Measurements from ENCODE around the gene NNMT. TPM values are rescaled to one million over a fixed set of nuclear protein-coding genes. Genes with fewer than 3 reads are reported as not detected.

NNMT gene
- total RNA-seq, 1 donor from 2014 or later: 1,040 TPM

GRCh38 chr11:114281388-114281956 lies 14.7 kb upstream of the NNMT start:
- H3K36me3 ChIP-seq: no peaks in the 10 kb centered on the region
- peak overlapping the region; percentile 61 to 68 for H3K27ac ChIP-seq
- no peak overlapping the region for H3K4me3 ChIP-seq
- DNase-seq (ENCODE audit: low spot score in 2 of 2): no peak
- no peak for TF ChIP-seq CTCF (IDR thresholded peaks at IDR 0.05)
- no peaks in the 10 kb centered on the region for H3K9me3 ChIP-seq
- no peaks in the 10 kb centered on the region for H3K27me3 ChIP-seq
- H3K4me1 ChIP-seq: peaks cover 0 to 10% of the 10 kb centered on the region in 2 donors
- intact Hi-C loops (cut with DNase I): loop anchor here (5.0 kb wide), 1 partner anchor 156 kb away; the partner anchor contains the start of gene REXO2

- Histone ChIP-seq H3K27me3 (no peaks in the 10 kb centered on the region), H3K4me3 (no peak overlapping the region), H3K4me1 (peaks cover 0 to 10% of the 10 kb centered on the region in 2 donors), H3K9me3 (no peaks in the 10 kb centered on the region), H3K36me3 (no peaks in the 10 kb centered on the region), H3K27ac (no peak overlapping the region)
- DNase-seq (ENCODE audit: low spot score in 2 of 2): no peak
- intact Hi-C loops (cut with DNase I): loop anchor here (5.0 kb wide), 1 partner anchor 155 kb away; the partner anchor contains the start of gene REXO2
- TF ChIP-seq CTCF (IDR thresholded peaks at IDR 0.05): no peak
Observed at GRCh38 chr11:114282488-114282887, 13.7 kb upstream of the NNMT start.

- no peak for DNase-seq (ENCODE audit: low spot score in 2 of 2)
- peaks cover 0 to 10% of the 10 kb centered on the region in 2 donors for H3K4me1 ChIP-seq
- intact Hi-C loops (cut with DNase I): loop anchor here (5.0 kb wide), 1 partner anchor 154 kb away; the partner anchor contains the start of gene REXO2
Observed at GRCh38 chr11:114283422-114283821, 12.8 kb upstream of the NNMT start.

GRCh38 chr11:114284021-114284420 lies 12.2 kb upstream of the NNMT start:
- intact Hi-C loops (cut with DNase I): loop anchor here (5.0 kb wide), 1 partner anchor 153 kb away; the partner anchor contains the start of gene REXO2
- Histone ChIP-seq H3K4me1 (peaks cover 0 to 10% of the 10 kb centered on the region in 2 donors), H3K27ac (no peak overlapping the region), H3K9me3 (no peaks in the 10 kb centered on the region), H3K27me3 (no peaks in the 10 kb centered on the region), H3K36me3 (no peaks in the 10 kb centered on the region), H3K4me3 (no peak overlapping the region)
- DNase-seq (ENCODE audit: low spot score in 2 of 2): no peak
- TF ChIP-seq CTCF (IDR thresholded peaks at IDR 0.05): no peak

More at GRCh38 chr11:114283422-114283821, 12.8 kb upstream of the NNMT start:
- H3K9me3 ChIP-seq: no peaks in the 10 kb centered on the region
- H3K27me3 ChIP-seq: no peaks in the 10 kb centered on the region
- TF ChIP-seq CTCF (IDR thresholded peaks at IDR 0.05): no peak
- H3K27ac ChIP-seq: no peak overlapping the region
- H3K4me3 ChIP-seq: no peak overlapping the region
- H3K36me3 ChIP-seq: no peaks in the 10 kb centered on the region

GRCh38 chr11:114284914-114285313 lies 11.3 kb upstream of the NNMT start:
- peaks cover 0 to 10% of the 10 kb centered on the region in 2 donors for H3K4me1 ChIP-seq
- H3K4me3 ChIP-seq: no peak overlapping the region
- intact Hi-C loops (cut with DNase I): loop anchor here (5.0 kb wide), 1 partner anchor 152 kb away; the partner anchor contains the start of gene REXO2
- H3K9me3 ChIP-seq: no peaks in the 10 kb centered on the region
- no peak for DNase-seq (ENCODE audit: low spot score in 2 of 2)
- H3K27me3 ChIP-seq: no peaks in the 10 kb centered on the region
- no peak overlapping the region for H3K27ac ChIP-seq
- no peak for TF ChIP-seq CTCF (IDR thresholded peaks at IDR 0.05)
- H3K36me3 ChIP-seq: no peaks in the 10 kb centered on the region

All from ascending aorta (tissue), 2 donors.